Neural cell (in vitro differentiated cells): ENCODE results near the gene HOXB9. TPM values are rescaled to one million over a fixed set of nuclear protein-coding genes. Genes with fewer than 3 reads are reported as not detected.

Experiments
- H2AFZ ChIP-seq: fragments of 200-600, 300-800 bp; sonication (generic), shearing (Covaris generic); 2 replicates; pipeline ENCODE4 v1.6.0; 2014; ENCODE audit warnings: low read depth, mild to moderate bottlenecking, antibody characterized with exemption, low read length, moderate library complexity
- H3F3A ChIP-seq: fragments of 200-600 bp; shearing (Covaris generic); 2 replicates; pipeline ENCODE4 v1.6.1; 2016; ENCODE audit warnings: mild to moderate bottlenecking, moderate library complexity, mixed read lengths, antibody characterized with exemption, low read length; ENCODE audit not compliant: insufficient read depth, poor library complexity, severe bottlenecking
- H3K27ac ChIP-seq: fragments of 200-600, 300-800 bp; sonication (generic), shearing (Covaris generic); 2 replicates; pipeline ENCODE4 v1.5.1; 2014; ENCODE audit warnings: mild to moderate bottlenecking, low read length, moderate library complexity
- H3K27me3 ChIP-seq: fragments of 300-800, 200-600 bp; sonication (generic), shearing (Covaris generic); 2 replicates; pipeline ENCODE4 v1.6.0; 2014; ENCODE audit warnings: mild to moderate bottlenecking, low read depth, low read length, moderate library complexity; ENCODE audit not compliant: insufficient read depth
- H3K36me3 ChIP-seq: fragments of 300-800, 200-600 bp; sonication (generic), shearing (Covaris generic); 2 replicates; pipeline ENCODE4 v1.5.1; 2014; ENCODE audit warnings: mild to moderate bottlenecking, antibody characterized with exemption, low read length, moderate library complexity; ENCODE audit not compliant: insufficient read depth
- H3K4me2 ChIP-seq: fragments of 300-800, 200-600 bp; sonication (generic), shearing (Covaris generic); 2 replicates; pipeline ENCODE4 v1.6.0; 2014; ENCODE audit warnings: mild to moderate bottlenecking, low read length
- H3K4me3 ChIP-seq: fragments of 300-800, 200-600 bp; sonication (generic), shearing (Covaris generic); 2 replicates; pipeline ENCODE4 v1.5.1; 2014; ENCODE audit warnings: mild to moderate bottlenecking, low read length, moderate library complexity
- H3K79me2 ChIP-seq: fragments of 200-600 bp; shearing (Covaris generic); replicated peaks from 2 replicates; pipeline ENCODE4 v1.6.0; 2014; ENCODE audit warnings: mild to moderate bottlenecking, low read length, moderate library complexity; ENCODE audit not compliant: insufficient read depth
- H3K9ac ChIP-seq: fragments of 300-800, 200-600 bp; sonication (generic), shearing (Covaris generic); 2 replicates; pipeline ENCODE4 v1.6.1; 2016; ENCODE audit warnings: mild to moderate bottlenecking, low read length, mixed read lengths
- H3K9me2 ChIP-seq: fragments of 200-600 bp; shearing (Covaris generic); 2 replicates; pipeline ENCODE4 v1.6.1; 2016; ENCODE audit warnings: mild to moderate bottlenecking, low read length, mixed read lengths; ENCODE audit not compliant: insufficient read depth
- H3K9me3 ChIP-seq: fragments of 200-600, 300-800 bp; sonication (generic), shearing (Covaris generic); 2 replicates; pipeline ENCODE4 v1.6.1; 2016; ENCODE audit warnings: mild to moderate bottlenecking, mixed run types, low read length, moderate library complexity, mixed read lengths
- H4K20me1 ChIP-seq: fragments of 200-600 bp; shearing (Covaris generic); 2 replicates; pipeline ENCODE4 v1.6.1; 2016; ENCODE audit warnings: mild to moderate bottlenecking, mixed run types; ENCODE audit not compliant: insufficient read depth
- CTCF ChIP-seq: fragments of 450-650 bp; IDR thresholded peaks from 2 replicates; pipeline ENCODE4 v1.5.1; 2014; ENCODE audit warnings: antibody characterized with exemption, mild to moderate bottlenecking, moderate library complexity; ENCODE audit not compliant: poor library complexity, severe bottlenecking
- EP300 ChIP-seq: fragments of 450-650 bp; conservative IDR thresholded peaks from 2 replicates; pipeline ENCODE4 v1.6.1; 2014; ENCODE audit warnings: antibody characterized with exemption, mild to moderate bottlenecking, moderate library complexity; ENCODE audit not compliant: poor library complexity, severe bottlenecking
- EZH2 ChIP-seq: fragments of 200-600, 300-800 bp; shearing (Covaris generic), sonication (generic); IDR thresholded peaks from 2 replicates; pipeline ENCODE4 v1.6.1; 2014; ENCODE audit warnings: antibody characterized with exemption, low read length, borderline replicate concordance, mild to moderate bottlenecking; ENCODE audit not compliant: insufficient read depth, poor library complexity, severe bottlenecking
- MXI1 ChIP-seq: fragments of 450-650 bp; conservative IDR thresholded peaks from 2 replicates; pipeline ENCODE4 v1.6.1; 2014; ENCODE audit warnings: antibody characterized with exemption, mild to moderate bottlenecking; ENCODE audit not compliant: poor library complexity, severe bottlenecking
- POLR2AphosphoS5 ChIP-seq: IDR thresholded peaks from 2 replicates; pipeline ENCODE4 v1.6.1; 2012
- RAD21 ChIP-seq: fragments of 450-650 bp; conservative IDR thresholded peaks from 2 replicates; pipeline ENCODE4 v1.6.1; 2014; ENCODE audit warnings: antibody characterized with exemption, mild to moderate bottlenecking, moderate library complexity
- REST ChIP-seq: IDR thresholded peaks from 2 replicates; pipeline ENCODE4 v1.6.1; 2012; ENCODE audit warnings: borderline replicate concordance
- SMC3 ChIP-seq: fragments of 450-650 bp; conservative IDR thresholded peaks from 2 replicates; pipeline ENCODE4 v1.6.1; 2014; ENCODE audit warnings: antibody characterized with exemption, mild to moderate bottlenecking, moderate library complexity; ENCODE audit not compliant: poor library complexity
- TAF1 ChIP-seq: IDR thresholded peaks from 2 replicates; pipeline ENCODE4 v1.6.1; 2012; ENCODE audit warnings: low read depth
- polyA plus RNA-seq: library from polyadenylated mRNA; depleted of rRNA; stranded (reverse); fragments of >200 nt; gene quantifications from 2 replicates; pipeline ENCODE4 v1.2.3, GENCODE V29; 2014

Gene HOXB9
- polyA plus RNA-seq, 1 donor from 2014 or later, result not detected

- Histone ChIP-seq H4K20me1 (no peaks in the 10 kb centered on the region), H3K79me2 (no peaks in the 10 kb centered on the region), H3K36me3 (no peaks in the 10 kb centered on the region), H3K9me2 (no peaks in the 10 kb centered on the region), H3K9ac (no peak overlapping the region), H2AFZ (no peak overlapping the region), H3K27me3 (peaks cover 99% of the 10 kb centered on the region), H3K4me2 (no peak overlapping the region), H3F3A (no peaks in the 10 kb centered on the region), H3K27ac (no peak overlapping the region), H3K4me3 (no peak overlapping the region), H3K9me3 (peaks cover 31% of the 10 kb centered on the region)
- TF ChIP-seq EP300 (no peak), POLR2AphosphoS5 (no peak), MXI1 (no peak), CTCF (no peak), TAF1 (no peak), RAD21 (no peak), EZH2 (no peak), SMC3 (no peak), REST (no peak)
Observed at GRCh38 chr17:48605409-48605919, 20.7 kb downstream of the HOXB9 start.

- Histone ChIP-seq H3K9me2 (no peaks in the 10 kb centered on the region), H3K4me2 (no peak within 1 kb of the TSS), H3K79me2 (no peaks in the 10 kb centered on the region), H3K27me3 (peaks cover 99% of the 10 kb centered on the region), H3K27ac (no peak within 1 kb of the TSS), H3K4me3 (no peak within 1 kb of the TSS), H2AFZ (no peak within 1 kb of the TSS), H3K9me3 (peaks cover 31% of the 10 kb centered on the region), H4K20me1 (no peaks in the 10 kb centered on the region), H3F3A (no peaks in the 10 kb centered on the region), H3K9ac (no peak within 1 kb of the TSS), H3K36me3 (no peaks in the 10 kb centered on the region)
- no peak for TF ChIP-seq CTCF
- no peak for TF ChIP-seq POLR2AphosphoS5
- TF ChIP-seq SMC3, result no peak
- no peak for TF ChIP-seq EP300
- no peak for TF ChIP-seq TAF1
- no peak for TF ChIP-seq REST
- TF ChIP-seq MXI1, result no peak
- no peak for TF ChIP-seq EZH2
- no peak for TF ChIP-seq RAD21
Observed at GRCh38 chr17:48604770-48605329, 21.3 kb downstream of the HOXB9 start, which contains the start of gene HOXB6. TSS of gene HOXB6 (minus strand) at chr17:48604986. CDS start at chr17:48598150, 6,836 bp downstream.
